CD4-positive, alpha-beta T cell treated with Interleukin-2 at 100 ng/mL for 4 hours (primary cell): ENCODE results near the gene RERE.
"Not testable (repeated sequence)": the region's sequence is repeated elsewhere in the genome, so short reads cannot be mapped to it uniquely, and the experiment has no call there.

Source experiments
- DNase-seq: peaks from one replicate; pipeline ENCODE4 v3.0.0-alpha.2; 2020; ENCODE audit warnings: low spot score

The RERE gene

GRCh38 chr1:8448911-8449661 lies 368.4 kb downstream of the RERE start:
- no peak for DNase-seq

- not testable (repeated sequence) for DNase-seq
Observed at GRCh38 chr1:8448505-8448904, 368.9 kb downstream of the RERE start.

DNA sequence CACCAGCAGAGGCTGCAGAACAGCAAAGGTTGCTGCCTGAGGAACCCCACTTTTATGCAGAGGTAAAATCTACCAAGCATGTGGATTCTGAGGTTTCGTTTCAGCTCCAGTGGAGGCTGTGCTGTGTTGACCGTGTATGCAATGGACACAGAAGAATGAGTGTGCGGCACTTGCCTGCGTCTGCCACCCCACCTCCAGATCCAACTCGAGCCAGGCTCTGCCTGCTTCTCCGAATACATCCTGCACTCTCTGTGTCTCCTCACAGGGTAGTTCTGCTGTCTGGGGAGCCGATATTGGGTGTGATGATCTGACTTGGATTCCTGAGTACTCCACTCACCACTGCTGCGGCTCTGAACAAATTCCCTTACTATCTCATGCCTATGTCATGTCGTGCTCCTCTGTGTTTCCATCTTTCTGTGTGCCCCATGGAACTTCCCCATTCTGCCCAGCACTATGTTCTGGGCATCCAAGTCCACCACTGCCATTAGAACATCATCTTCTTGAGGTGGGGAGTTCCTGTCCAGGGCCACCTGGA lies 369.8 kb downstream of the RERE start:
- DNase-seq: no peak

DNA sequence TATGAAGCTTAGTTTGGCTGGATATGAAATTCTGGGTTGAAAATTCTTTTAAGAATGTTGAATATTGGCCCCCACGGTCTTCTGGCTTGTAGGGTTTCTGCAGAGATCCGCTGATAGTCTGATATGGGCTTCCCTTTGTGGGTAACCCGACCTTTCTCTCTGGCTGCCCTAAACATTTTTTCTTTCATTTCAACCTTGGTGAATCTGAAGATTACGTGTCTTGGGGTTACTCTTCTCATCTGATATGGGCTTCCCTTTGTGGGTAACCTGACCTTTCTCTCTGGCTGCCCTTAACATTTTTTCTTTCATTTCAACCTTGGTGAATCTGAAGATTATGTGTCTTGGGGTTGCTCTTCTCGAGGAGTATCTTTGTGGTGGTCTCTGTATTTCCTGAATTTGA lies 371.3 kb downstream of the RERE start:
- not testable (repeated sequence) for DNase-seq

- no peak for DNase-seq
Observed at GRCh38 chr1:8443558-8444194, 373.8 kb downstream of the RERE start.

DNA sequence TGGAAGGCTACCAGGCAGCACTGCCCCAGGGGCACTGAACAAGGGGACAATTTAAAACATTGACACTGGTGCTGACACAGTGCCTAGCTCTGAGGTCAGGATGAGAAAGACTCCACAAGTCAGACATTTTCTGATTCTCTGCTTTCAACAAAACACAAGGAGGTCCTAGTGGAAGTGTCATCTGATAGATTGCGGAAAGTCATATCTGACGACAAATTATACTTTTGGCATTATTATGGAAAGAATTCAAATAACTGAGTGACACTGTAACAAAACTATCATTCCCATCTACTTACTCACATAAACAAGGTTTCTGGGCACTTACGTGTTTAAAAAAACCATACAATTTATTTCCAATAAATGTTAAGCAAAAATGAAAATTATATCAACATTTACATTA lies 376.0 kb downstream of the RERE start:
- DNase-seq: no peak

DNA sequence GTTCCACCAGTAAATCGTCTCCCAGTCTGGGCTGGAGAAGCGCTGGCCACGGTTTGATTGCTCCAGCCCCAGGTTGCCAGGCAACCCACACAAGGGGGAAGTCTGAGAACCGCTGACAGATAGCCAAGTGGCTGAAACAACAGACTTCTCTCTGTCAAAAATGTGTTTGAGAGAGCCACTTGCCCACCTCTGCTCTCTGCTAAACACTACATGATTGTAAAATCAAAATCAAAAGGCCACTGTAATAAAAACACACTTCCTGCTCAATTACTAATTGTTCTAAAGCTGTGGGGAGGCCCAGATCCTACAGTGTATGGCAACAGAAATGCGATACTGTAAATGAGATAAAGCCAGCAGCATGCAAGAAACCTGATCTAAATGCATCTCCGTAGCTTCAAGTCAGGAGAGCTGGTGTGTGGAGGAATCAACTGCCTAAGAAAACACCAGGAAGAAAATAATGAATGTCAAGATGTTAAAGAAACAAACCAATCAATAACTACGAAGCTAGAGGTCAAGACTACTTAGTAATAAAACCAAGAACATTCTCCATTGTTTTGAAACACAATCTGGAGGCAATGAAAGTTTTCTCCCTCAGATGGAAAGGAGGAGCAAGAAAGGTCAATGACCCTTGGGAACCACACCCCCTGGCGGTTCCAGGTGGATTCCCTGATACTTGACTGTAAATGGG lies 378.3 kb downstream of the RERE start:
- DNase-seq: no peak

- no peak for DNase-seq
Observed at GRCh38 chr1:8438489-8438888, 379.0 kb downstream of the RERE start.

- no peak for DNase-seq
Observed at GRCh38 chr1:8437347-8437746, 380.1 kb downstream of the RERE start.

- no peak for DNase-seq
Observed at GRCh38 chr1:8435569-8436071, 381.8 kb downstream of the RERE start.

DNA sequence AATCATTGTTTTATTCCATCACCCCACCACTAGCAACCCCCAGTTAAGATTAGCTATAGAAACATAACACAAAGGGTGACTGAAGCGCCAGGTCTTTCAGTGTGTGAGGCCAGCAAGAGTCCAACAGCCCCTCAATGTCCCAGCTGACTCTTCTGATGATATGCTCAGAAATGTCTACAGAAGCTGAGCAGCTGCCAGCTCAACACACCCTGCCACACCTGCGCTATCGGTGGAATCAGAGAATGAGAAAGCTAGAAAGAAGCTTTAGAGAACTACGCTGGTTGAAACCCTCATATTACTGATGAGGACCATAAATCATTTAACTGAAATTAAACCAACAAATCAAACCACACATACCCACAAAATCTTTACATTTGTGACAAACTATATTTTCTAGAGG lies 383.3 kb downstream of the RERE start:
- DNase-seq: no peak

GRCh38 chr1:8431784-8432183 lies 385.7 kb downstream of the RERE start:
- no peak for DNase-seq

DNA sequence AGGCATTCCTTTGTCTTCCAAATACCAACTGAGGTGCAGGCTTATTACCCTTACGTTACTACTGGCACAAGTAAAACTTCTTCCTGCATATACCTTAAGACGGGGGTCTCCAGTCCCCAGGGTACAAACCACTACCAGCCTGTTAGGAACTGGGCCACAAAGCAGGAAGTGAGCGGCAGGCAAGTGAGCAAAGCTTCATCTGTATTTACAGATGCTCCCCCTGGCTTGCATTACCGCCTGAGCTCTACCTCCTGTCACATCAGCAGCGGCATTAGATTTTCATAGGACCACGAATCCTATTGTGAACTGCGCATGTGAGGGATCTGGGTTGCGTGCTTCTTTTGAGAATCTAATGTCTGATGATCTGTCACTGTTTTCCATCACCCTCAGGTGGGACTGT lies 386.4 kb downstream of the RERE start:
- peak; percentile 45 for DNase-seq

- DNase-seq: no peak
Observed at GRCh38 chr1:8430476-8430875, 387.0 kb downstream of the RERE start.

DNA sequence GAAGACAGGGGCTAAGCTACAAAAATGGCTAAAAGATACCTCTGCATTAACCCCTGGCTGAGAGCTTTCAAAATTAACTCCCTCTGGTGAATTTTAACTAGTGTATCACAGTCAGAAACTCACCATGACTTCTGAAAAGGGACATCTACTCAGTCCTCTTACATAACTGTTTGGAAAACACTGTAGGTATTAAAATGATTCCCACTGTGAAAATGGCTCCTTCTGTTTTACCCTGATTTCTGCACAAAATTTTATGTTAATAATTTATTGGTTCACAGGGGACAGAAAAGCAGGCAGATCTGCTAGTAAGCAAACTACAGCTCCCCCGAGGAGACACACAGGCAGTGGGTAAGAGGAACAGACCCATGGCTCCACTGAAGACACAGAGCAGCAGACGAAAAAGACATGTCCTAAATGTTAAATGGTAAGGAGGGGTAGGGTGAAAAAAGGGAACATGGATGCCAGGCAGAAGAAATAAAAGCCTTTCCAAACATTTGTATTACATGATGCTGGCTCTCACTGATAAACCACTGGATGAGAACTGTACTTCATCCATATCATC lies 387.8 kb downstream of the RERE start:
- no peak for DNase-seq

DNA sequence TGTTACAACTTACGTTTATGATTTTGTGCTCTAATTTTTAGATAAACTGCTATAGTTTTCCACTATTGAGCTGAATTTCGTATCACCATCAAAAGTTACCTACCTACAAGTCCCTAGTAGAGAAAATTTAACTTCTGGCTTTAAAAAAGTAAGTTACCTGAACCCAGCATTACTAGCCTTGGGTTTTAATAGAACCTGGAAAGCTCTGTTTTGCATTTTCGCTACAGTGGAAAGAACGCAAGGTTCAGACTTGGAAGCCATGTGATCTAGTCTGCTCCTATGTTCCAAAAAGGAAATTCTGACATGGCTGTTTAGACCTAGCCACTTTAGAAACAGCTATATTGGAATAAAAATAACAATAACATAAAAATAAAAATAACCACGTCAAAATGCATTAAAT lies 389.0 kb downstream of the RERE start:
- no peak for DNase-seq

GRCh38 chr1:8427986-8428385 lies 389.5 kb downstream of the RERE start:
- DNase-seq: no peak

DNA sequence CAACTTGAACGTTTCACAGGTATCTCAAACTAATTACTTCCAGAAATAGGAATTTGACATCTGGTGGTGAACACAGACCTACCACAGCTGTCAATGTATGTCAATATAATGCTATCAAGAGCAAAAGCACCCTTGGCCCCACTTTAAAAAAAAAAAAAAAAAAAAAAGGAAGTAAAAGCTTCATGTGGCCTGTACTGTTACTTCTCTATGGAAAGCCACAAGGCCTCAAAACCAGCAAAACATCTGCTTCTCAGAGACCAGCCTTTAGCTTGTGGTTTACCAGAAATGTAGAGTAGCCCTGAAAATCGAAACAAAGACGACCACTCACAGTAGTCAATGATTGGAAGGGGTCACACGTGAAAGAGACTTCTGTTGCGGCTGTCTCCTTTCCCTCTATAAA lies 389.9 kb downstream of the RERE start:
- DNase-seq: peak; percentile 51

- no peak for DNase-seq
Observed at GRCh38 chr1:8426996-8427395, 390.4 kb downstream of the RERE start.

- no peak for DNase-seq
Observed at GRCh38 chr1:8425781-8426161, 391.7 kb downstream of the RERE start.

- no peak for DNase-seq
Observed at GRCh38 chr1:8425150-8425780, 392.2 kb downstream of the RERE start.

- peak; percentile 57 for DNase-seq
Observed at GRCh38 chr1:8424539-8425116, 392.8 kb downstream of the RERE start.
